Right cardiac atrium (tissue), 5 donors: Measurements from ENCODE around the gene MIA2. TPM values are rescaled to one million over a fixed set of nuclear protein-coding genes. Genes with fewer than 3 reads are reported as not detected.
"Not testable (repeated sequence)": the region's sequence is repeated elsewhere in the genome, so short reads cannot be mapped to it uniquely, and the experiment has no call there.

Experiments
- ATAC-seq, 2 donors: fragments of 200-7000 bp; cut with Tn5 transposase; one replicate each; pipeline versions ENCODE4 v1.8.0 to v1.9.1; 2020; ENCODE audit warnings: moderate library complexity in 2 of 2, mild to moderate bottlenecking in 1 of 2
- DNase-seq, 3 donors: peaks; one replicate each; pipeline ENCODE4 v3.0.0-alpha.2; 2020
- H3K27ac ChIP-seq: one replicate; pipeline ENCODE4 v1.5.1; 2013; ENCODE audit warnings: mild to moderate bottlenecking, low read length, control low read depth, moderate library complexity
- H3K27me3 ChIP-seq: one replicate; pipeline ENCODE4 v1.6.1; 2013; ENCODE audit not compliant: control insufficient read depth, insufficient read depth
- H3K4me1 ChIP-seq: one replicate; pipeline ENCODE4 v1.6.1; 2013; ENCODE audit warnings: low read length; ENCODE audit not compliant: control insufficient read depth, insufficient read depth
- H3K4me3 ChIP-seq: one replicate; pipeline ENCODE4 v1.5.1; 2013; ENCODE audit warnings: low read length, control low read depth
- H3K9me3 ChIP-seq: one replicate; pipeline ENCODE4 v1.6.1; 2013; ENCODE audit warnings: low read length; ENCODE audit not compliant: control insufficient read depth
- WGBS: extraction: QIAGEN DNeasy Blood & Tissue Kit; methylation state at CpG from one replicate; pipeline ENCODE4 v1.1.7; 2013; 5-methylcytosine and 5-hydroxymethylcytosine counted together
- intact Hi-C, 4 donors: fragments of 100-400 bp; cut with DNase I; formaldehyde crosslinking; loops; one replicate each; pipeline versions ENCODE4 v1.11.0 to v1.14.0; 2022 to 2023
- polyA plus RNA-seq: library from polyadenylated mRNA; stranded (reverse); fragments of 200-250 nt; gene quantifications from one replicate; pipeline ENCODE4 v1.2.3, GENCODE V29; 2013
- total RNA-seq, 4 donors: library from RNA; stranded (reverse); fragmentation: NEBNext Ultra II Directional; extraction: Animal tissue kit (Norgen Biotek cat#: 25700); gene quantifications; one replicate each; pipeline ENCODE4 v1.2.1, GENCODE V29; 2021
- donor health status: healthy with polysubstance abuse.
- donor health status: DM: no; HTN: yes; CAD: no.
- donor health status: DM: no; HTN: no; CAD: no.
- donor health status: DM: no; HTN: yes; CAD: no; lungs with severe emphysema.
- donor health status: DM: yes; HTN: yes; CAD: no.

MIA2 gene
- total and polyA plus RNA-seq, 5 donors: 17.7 to 32.7 (median 21.8) TPM

GRCh38 chr14:39217214-39217879 lies 16.4 kb upstream of the MIA2 start:
- Histone ChIP-seq H3K9me3 (no peaks in the 10 kb centered on the region), H3K4me1 (peaks cover 2% of the 10 kb centered on the region), H3K27ac (no peak overlapping the region), H3K4me3 (no peak overlapping the region), H3K27me3 (no peaks in the 10 kb centered on the region)
- WGBS: 72% methylated on average over 8 of the region's 8 CpGs
- ATAC-seq: no peak
- DNase-seq: no peak
- intact Hi-C loops: no loop called here

- peaks cover 2% of the 10 kb centered on the region for H3K4me1 ChIP-seq
- ATAC-seq: no peak
- no peak overlapping the region for H3K4me3 ChIP-seq
- intact Hi-C loops: no loop called here
- DNase-seq: no peak
- 33% methylated on average over 5 of the region's 5 CpGs for WGBS
- no peaks in the 10 kb centered on the region for H3K9me3 ChIP-seq
- no peak overlapping the region for H3K27ac ChIP-seq
- H3K27me3 ChIP-seq: no peaks in the 10 kb centered on the region
These were observed 15.4 kb upstream of the MIA2 start for GRCh38 chr14:39218171-39218769.

- Histone ChIP-seq H3K27me3 (no peaks in the 10 kb centered on the region), H3K4me1 (peaks cover 2% of the 10 kb centered on the region), H3K9me3 (no peaks in the 10 kb centered on the region), H3K4me3 (no peak overlapping the region), H3K27ac (no peak overlapping the region)
- WGBS: 41% methylated on average over 3 of the region's 3 CpGs
- peak in 1 of 2 donors; percentile 23 for ATAC-seq
- no peak for DNase-seq
- intact Hi-C loops: no loop called here
These were observed 14.6 kb upstream of the MIA2 start for GRCh38 chr14:39219075-39219499.

- H3K27me3 ChIP-seq, H3K4me3 ChIP-seq, H3K9me3 ChIP-seq, intact Hi-C loops, H3K4me1 ChIP-seq, ATAC-seq, H3K27ac ChIP-seq, DNase-seq: not testable (repeated sequence)
- WGBS: 97% methylated on average over 1 of the region's 1 CpG
These were observed 13.2 kb upstream of the MIA2 start for GRCh38 chr14:39220473-39220872.

GRCh38 chr14:39228044-39228443 lies 5.7 kb upstream of the MIA2 start:
- Histone ChIP-seq H3K4me1 (no peaks in the 10 kb centered on the region), H3K27me3 (no peaks in the 10 kb centered on the region), H3K4me3 (no peak overlapping the region), H3K27ac (no peak overlapping the region), H3K9me3 (no peaks in the 10 kb centered on the region)
- no peak for ATAC-seq
- intact Hi-C loops: no loop called here
- 82% methylated on average over 3 of the region's 3 CpGs for WGBS
- DNase-seq: no peak

- no peak overlapping the region for H3K27ac ChIP-seq
- H3K27me3 ChIP-seq: no peaks in the 10 kb centered on the region
- intact Hi-C loops: no loop called here
- no peaks in the 10 kb centered on the region for H3K9me3 ChIP-seq
- H3K4me1 ChIP-seq: no peaks in the 10 kb centered on the region
- no peak overlapping the region for H3K4me3 ChIP-seq
- no peak for DNase-seq
- 68% methylated on average over 11 of the region's 11 CpGs for WGBS
- peak in 1 of 2 donors; percentile 67 for ATAC-seq
These were observed 5.0 kb upstream of the MIA2 start for GRCh38 chr14:39228509-39229221.

- 90% methylated on average over 1 of the region's 1 CpG for WGBS
- no peak overlapping the region for H3K27ac ChIP-seq
- H3K4me1 ChIP-seq: no peaks in the 10 kb centered on the region
- H3K9me3 ChIP-seq: no peaks in the 10 kb centered on the region
- no peaks in the 10 kb centered on the region for H3K27me3 ChIP-seq
- H3K4me3 ChIP-seq: no peak overlapping the region
- DNase-seq (no peak), ATAC-seq (no peak)
- intact Hi-C loops: no loop called here
These were observed 4.5 kb upstream of the MIA2 start for GRCh38 chr14:39229222-39229543.

- DNase-seq (no peak), ATAC-seq (no peak)
- intact Hi-C loops: no loop called here
- no peaks in the 10 kb centered on the region for H3K4me1 ChIP-seq
- H3K4me3 ChIP-seq: no peak overlapping the region
- WGBS: 83% methylated on average over 3 of the region's 3 CpGs
- no peak overlapping the region for H3K27ac ChIP-seq
- H3K27me3 ChIP-seq: no peaks in the 10 kb centered on the region
- H3K9me3 ChIP-seq: no peaks in the 10 kb centered on the region
These were observed 4.1 kb upstream of the MIA2 start for GRCh38 chr14:39229601-39230110.

GRCh38 chr14:39230416-39231035 lies 3.2 kb upstream of the MIA2 start:
- Histone ChIP-seq H3K27ac (no peak overlapping the region), H3K4me3 (no peak overlapping the region), H3K4me1 (no peaks in the 10 kb centered on the region), H3K27me3 (no peaks in the 10 kb centered on the region), H3K9me3 (no peaks in the 10 kb centered on the region)
- intact Hi-C loops: no loop called here
- ATAC-seq: no peak
- WGBS: 81% methylated on average over 5 of the region's 5 CpGs
- DNase-seq: no peak

- ATAC-seq: peak; percentile 50 to 66
- intact Hi-C loops, DNase-seq, H3K4me1 ChIP-seq, H3K9me3 ChIP-seq, H3K4me3 ChIP-seq, H3K27me3 ChIP-seq, H3K27ac ChIP-seq: not testable (repeated sequence)
- 88% methylated on average over 11 of the region's 11 CpGs for WGBS
These were observed 1.8 kb upstream of the MIA2 start for GRCh38 chr14:39231751-39232553.
